ENCODE data around the gene DFFB.

DFFB gene

DNA sequence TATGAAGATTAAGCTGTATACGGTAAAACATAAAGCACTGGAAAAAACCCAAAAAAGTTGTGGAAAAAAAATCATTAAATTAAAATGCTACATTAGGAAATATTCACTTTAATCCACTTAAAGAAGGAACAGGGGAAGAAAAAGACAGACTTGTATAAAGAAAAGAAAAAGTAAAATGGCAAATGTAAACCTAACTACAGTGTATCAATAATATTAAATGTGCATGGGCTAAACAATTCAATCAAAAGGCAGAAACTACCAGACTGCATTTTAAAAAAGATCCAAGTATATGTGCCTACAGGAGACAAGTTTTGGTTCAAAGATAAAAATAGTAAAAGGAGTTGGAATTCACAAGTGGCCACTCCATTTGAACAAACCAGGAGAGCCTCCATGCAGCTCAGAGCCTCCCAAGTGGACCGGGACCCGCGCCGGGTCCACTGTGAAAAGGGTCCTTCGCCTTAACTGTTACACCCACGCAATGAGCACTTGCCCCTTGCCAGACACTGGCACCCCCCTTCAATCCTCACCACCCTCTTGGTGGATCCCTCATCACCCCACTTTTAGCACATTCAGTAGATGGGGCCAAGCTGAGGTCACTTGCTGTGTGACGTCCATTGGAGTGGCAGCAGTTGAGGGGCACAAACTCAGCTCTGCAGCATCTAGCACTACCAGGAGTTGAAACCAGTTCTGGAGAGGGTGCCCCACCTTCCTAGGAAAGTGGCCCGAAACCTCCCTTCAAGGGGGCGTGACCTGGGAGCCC lies 41.9 kb downstream of the DFFB start:
- DNase-seq, result no peak

DNA sequence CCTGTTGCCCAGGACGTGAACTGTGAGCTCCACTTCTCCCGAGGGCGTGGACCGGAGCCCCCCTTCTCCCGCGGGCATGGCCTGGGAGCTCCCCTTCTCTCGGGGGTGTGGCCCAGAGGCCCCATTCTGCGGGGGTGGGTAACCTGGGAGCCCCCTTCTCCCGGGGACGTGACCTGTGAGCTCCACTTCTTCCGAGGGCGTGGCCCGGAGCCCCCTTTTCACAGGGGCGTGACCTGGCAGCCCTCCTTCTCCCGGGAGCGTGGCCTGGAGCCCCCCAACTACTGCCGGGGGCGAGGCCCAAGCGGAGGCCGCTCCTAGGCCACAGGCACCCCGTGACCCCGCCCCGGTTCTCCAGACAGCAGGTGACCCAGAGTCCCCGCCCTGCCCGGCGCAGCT lies 42.5 kb downstream of the DFFB start:
- DNase-seq, result no peak

DNA sequence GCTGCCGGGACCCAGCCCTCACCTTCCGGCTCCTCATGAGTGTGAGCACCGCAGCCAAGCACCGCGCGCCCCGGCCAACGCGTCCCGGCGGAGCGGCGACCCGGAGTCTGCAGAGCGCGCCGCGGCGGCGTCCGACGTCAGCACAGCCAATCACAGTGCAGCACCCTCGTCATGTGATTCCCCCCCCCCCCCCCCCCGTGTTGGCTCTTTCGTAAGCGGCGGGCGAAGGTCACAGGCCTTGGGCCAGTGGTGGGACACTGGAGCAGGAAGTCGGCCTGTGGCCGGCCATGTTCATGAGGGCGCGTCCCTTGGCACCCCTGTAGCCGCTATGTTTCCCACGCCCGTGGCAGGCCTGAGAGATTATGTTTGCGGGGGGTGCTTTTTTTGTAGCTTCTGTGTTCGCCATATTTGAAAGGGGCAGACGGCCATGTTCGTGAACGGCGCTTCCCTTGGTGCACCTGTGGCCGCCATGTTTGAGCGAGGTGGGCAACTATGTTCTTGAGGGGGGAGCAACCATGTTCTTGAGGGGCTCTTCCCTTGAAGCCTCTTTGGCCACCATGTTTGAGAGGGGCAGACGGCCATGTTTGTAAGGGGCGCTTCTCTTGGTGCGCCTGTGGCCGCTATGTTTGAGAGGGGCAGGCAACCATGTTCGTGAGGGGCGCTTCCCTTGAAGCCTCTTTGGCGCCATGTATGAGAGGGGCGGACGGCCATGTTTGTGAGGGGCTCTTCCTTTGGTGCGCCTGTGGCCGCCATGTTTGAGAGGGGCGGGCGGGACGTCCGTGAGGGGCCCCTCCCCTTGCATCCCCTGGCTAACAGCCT lies 43.1 kb downstream of the DFFB start, which contains the start of gene C1orf174:
Gene C1orf174 (minus strand): TSS at position 123 of the 819 bp plus-strand sequence. CDS start 86 bp downstream, at position 37.
- peak; percentile 87 for DNase-seq

DNA sequence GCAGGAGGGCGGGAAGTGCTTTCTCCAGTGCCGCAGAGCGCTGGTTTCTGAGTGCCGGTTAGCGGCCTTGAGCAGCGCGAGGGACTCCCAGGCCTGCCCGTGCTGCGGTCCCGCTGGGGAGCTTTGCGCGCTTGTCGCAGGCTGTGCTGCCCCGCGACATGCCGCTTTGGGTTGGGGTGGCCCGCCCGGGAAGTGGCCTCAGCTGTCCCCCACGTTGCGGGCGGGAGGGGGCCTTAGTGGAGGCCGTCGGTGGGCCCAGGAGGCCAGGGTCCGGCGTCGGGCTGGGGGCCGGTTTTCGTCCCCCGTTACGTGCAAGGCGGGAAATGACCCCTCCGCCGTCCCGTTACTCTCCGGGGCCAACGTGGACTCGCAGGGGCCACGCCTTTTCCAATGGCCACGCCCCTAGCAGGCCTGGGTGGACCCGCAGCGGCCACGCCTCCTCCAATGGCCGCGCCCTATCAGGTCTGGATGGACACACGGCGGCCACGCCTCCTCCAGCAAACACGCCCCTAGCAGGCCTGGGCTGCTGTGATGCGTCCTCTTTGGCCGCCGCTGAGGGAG lies 43.8 kb downstream of the DFFB start:
- DNase-seq, result peak; percentile 55

DNA sequence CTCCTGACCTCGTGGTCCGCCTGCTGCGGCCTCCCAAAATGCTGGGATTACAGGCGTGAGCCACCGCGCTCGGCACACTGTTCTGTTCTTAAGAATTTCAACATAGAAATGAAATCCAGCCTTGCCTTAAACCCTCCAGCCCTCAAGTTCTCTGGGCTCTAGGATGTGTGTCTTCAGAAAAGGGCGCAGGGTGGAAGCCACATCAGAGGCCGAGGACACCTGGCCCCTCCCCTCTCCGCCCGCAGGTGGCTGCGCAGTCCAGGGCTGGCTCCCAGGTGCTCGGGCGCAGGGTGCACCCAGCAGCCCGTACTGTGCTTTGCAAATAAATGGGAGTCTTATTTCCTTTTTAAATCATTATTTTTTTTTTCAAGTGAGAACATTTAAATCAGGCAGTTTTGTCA lies 44.8 kb downstream of the DFFB start:
- DNase-seq, result no peak

DNA sequence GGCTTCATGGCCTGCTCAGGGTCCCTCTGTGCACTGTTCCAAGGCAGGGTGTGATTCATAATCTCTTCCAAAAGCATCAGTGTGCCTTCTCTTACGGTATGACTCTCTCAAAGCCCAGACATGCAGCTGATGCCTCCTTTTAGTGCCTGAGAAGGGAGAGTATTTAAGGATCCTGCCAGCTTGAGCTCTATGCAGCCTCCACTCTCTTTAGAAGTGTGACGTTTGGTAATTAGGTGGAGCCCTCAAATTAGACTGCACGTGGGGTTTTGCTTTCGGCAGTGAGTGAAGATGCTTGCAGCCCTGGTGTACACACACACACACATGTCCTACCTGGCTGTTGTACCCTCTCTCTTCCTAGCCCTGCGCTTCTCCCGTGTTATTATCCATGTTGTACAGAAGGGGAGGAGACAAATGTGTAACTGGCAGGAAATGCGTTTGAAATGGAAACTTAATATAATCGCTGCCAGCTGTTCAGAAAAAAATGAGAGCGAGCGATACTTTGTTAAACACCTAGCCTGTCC lies 45.4 kb downstream of the DFFB start:
- no peak for DNase-seq

DNA sequence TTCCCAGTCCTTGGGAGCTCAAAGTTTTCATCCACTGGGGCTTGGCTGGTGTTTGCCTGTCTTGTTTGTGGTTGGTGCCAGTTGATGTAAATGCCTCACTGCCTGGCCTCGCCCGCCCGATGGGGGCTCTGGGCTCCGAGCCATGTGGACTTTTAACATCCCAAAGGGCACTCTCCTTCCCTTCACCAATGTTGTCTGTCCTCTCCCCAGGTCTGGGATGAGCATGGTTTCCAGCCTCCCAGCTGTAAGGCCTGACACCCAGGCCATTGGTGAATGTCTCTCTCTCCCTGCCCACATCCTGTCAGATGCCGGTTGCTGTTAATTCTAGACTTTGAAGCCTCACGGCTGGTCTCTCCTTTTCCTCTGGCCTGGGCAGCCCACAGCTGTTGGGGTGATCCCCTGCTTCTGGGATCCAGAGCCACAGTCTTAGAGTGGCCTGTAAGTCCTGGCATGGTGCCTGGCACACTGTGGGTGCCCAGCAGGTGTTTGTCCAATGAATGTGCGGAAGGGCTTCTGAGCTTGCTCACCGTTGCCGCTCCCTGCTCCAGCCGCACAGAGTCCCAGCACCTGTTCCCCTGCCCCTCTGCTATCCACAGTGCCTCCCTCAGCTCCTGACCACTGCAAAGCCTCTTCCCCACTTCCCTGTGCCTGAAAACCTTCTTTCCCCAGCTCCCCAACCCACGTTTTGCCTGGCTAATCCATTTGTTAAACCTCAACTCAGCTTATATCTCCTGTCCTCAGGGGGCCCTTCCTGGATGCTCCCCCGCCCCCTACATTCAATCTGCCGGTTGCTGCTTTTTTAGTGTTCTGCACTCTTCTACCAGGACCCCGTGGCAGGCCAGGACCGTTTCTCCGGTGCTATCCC lies 46.1 kb downstream of the DFFB start:
- DNase-seq, result no peak

DNA sequence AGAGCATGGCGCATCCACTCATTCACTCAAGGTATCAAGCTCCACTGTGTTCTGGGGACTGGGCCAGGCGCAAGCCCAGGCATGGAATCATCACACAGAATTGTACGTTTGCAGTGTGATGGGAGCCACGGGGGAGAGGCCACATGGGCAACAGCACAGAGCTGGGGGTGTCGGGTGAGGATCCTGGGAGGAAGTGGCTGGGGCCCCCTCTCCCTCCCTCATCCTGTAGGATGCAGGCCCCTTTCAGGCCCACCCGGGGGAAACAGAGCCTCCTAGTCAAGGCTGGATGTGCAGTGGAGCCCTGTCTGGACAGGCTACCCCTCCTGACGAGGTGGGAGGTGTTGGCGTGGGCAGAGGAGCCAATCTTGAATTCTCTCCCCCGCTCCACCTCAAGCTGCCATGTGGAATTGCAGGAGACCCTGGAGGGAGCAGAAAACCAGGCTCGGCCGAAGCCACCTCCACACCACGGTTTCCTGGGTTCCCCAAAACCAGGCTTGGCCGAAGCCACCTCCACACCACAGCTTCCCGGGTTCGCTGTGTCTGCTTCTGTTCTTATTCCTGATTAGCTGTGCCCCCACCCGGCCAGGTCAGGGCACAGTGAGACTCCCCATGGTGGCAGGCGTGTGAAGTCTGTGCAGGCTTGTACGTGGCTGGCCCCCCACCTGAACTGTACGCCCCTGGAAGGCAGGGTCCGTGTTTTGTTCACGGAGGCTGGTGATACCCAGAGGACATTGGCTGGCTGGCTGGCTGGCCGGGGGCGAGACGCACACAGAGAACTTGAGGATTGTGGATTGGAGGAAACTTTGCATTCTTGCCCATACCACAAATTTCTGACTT lies 46.9 kb downstream of the DFFB start:
- no peak for DNase-seq

DNA sequence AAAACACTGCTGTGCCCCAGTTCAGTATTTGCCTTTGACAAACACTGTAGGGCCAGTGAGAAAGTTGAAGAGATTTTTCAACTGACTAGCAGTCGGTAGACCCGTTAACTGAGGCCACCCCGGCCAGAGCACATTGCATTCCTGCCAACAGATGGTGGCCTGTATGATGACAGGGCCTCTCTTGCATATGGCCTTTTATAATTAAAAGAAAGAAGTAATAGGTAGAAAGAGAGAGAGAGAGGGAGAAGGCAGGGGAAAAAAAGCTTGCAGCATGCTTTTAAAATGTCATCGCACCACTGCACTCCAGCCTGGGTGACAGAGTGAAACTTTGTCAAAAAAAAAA lies 47.5 kb downstream of the DFFB start:
- DNase-seq, result no peak

DNA sequence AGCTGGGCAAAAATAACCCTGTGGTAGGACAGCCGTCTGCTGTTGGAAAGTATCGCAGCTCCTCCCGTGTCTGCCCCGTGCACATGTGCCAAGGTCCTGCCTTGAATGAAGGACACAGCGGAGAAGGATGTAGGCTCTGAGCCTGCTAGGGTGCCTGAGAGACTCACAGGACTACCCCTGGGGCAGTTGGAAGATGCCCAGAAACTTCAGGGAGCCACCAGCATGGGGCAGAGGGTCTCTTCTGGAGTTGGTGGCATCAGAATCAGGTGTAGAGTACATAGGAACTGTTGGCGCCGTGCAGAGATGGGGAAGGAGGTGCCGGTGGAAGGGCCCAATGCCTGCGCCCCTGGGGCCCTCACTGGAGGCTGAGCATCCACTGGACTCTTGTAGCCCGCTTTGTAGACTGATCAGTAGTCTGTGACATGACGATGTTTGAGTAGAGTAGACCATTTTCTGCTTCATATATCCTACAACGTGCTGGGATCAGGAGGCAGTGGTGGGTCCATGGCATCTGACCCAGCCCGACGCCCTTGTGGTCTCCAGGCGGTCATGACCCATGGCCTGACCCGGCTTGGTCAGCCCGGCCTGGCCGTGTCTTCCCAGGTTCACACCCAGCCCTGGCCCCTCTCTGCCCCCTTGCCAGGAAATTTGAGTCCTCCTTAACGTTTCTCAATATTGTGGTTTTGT lies 48.1 kb downstream of the DFFB start:
- DNase-seq, result no peak

DNA sequence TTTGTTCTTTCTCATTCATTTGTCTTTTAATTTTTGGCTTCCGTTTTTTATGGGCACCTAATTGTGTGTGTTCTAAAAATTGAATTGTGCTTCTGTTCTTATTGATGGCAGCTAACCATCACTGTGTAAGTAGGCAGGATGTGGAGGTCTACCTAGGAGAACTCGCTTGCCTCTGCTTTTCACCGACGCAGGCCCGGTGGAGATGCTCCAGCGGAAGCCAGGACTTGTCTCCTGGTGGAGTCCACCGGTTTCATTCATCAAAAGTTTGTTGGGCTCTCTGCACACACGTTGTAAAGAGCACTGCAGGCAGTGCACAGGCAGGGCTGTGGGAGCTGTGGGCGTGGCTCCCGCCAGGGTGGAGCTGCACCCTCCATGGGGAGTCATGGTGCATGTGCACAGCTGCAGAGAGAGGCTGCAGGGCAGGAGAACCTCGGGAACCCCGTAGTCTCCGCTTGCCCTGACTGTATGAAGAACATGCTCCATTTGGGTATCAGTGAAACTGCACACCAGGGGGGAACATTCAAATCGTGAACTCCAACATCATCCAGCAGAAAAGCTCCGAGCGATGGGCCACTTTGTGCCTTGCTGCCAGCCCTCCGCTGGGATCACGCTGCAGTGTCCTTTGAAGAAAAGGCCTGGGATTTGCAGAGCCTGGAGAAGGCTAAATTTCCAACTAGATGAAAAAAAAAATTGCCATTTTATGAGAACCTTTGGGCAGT lies 48.8 kb downstream of the DFFB start:
- no peak for DNase-seq

DNA sequence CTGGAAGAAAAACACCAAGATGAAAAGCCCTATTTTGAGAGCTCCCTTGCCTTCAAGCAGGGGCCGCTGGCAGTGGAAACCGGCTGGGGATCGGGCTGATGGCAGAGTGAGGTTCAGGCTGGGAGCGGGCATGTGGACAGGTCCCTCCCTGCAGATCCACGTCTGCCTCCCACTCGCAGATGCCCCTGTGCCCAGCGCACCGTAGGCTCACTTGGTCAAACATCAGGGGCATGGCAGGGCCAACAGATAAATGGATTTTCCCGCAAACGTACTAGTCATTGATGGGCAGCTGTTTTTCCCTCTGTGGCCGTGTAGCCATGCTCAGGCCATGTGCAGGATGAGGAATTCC lies 49.4 kb downstream of the DFFB start:
- DNase-seq, result no peak

DNA sequence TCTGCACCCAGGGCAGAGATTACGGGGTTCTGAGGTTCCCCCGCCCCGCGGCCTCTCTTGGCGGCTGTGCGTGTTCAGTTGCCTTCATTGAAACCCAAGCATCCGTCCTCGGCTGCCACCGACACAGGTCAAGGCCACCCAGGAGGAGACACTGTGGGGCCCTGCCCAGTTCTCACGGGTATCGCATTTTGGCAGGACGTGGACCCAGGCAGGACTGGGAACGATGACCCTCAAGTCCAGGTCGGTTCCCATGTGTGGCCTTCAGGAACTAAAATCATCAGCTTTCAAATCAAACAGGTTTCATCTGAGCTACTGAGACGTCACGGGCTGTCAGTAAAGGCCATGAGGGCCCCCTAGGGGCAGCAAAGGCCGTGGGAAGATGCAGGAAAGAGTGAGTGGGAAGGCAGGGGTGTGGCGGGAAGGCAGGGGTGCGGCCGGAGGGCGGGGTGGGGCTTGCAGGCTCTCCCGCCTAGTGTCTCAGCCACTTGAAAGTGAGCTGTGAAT lies 49.8 kb downstream of the DFFB start:
- DNase-seq, result no peak

DNA sequence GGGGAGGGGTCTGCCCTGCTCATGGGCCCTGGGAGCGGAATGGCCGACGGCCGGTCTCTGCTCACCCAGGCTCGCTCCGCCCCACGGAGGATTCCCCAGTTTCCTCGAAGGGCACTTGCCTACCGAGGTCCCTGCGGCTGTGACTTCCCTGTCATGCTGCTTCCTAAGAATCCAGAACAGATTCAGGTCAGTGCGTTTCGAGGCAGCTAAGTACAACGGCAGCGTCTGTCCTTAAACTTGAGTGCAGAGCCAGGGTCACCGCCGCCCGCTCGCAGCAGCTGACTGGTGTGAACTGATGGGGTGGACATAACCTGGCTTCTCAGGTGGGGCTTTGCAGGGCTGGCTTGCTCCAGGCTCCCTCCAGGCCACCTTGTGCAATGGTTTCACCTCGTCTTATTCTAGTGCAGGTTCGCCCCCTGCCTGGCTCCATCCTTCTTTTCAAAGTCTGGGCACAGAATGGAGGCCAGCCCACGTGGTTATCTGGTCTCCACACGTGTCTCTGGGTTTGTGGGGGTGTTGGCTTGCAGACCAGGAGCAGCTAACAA lies 50.4 kb downstream of the DFFB start:
- no peak for DNase-seq

DNA sequence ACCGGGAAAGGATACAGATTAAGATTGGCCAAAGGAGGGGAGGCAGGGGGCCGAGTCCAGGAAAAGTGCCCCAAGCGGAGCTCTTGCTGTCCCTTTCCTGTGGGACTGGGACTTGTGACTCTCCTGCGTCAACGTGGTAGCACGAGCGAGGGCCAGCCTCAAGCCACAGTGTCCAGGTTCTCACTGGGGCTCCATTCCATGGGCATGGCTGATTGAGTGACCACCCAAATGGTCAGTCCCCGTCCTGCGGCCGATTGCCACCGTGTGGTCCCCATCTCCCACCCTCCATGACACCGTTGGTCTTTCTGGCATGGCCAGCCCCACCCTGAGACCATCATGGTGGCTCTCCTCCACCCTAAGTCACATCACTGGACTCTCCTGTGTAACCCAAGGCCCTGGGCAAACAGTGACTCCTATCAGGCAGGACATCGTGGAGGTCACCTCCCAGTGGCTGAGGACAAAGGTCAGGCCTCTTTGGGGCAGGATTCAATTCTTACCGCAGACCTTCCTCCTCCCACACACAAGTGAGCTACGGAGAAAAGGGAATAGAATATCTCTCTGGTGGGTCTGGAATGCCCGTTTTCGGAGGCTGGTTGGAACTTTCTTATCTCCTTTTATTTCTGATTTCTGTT lies 51.7 kb downstream of the DFFB start:
- no peak for DNase-seq

DNA sequence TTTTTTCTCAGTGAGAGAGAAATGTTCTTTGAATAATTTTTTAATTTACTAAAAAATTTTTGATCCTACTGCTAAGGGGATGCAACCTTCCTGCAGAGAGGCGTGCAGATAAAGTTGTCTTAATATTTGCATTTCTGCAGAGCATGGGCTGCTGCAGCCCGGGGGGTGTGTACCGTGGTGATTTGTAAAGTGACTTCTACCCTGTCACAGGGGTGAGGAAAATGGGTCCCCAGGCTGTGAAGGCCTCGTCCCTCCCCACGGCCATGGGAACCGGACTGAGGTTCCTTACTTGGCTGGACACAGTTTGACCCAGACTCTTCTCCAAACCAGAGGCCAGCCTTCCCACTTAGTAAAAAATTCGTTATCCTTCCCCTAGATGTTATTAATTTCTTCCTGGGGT lies 52.3 kb downstream of the DFFB start:
- DNase-seq, result no peak

DNA sequence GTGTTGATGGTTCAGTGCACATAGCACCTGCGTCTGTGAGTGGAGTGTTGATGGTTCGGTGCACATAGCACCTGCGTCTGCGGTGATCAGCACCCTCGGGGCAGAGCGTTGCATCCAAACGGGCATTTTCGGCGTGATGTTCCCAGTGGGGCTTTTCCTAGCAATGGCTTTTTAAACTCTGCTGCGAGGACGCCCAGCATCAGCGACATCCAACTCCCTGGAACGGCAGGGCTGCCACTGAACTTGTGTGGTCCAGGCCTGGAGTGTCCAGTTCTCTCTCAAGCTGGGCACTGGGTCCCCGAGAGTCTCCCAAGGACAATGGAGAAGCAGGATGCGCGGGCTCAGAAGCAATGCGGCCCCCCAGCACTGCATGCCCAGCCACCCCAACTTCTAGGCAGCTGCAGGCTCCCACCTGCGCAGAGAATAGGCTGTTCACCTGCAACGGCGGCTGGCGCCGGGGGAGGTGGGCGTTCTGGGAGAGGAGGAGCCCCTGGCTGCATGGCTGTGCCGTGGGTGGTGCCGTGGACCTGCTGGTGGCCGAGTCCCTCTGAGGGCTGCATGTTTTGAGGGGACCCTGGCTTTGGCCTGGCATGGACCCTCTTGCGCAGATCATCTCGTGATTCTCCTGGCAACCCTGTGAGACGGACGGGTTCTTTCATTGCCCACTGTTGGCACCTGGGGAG lies 52.9 kb downstream of the DFFB start:
- no peak for DNase-seq

DNA sequence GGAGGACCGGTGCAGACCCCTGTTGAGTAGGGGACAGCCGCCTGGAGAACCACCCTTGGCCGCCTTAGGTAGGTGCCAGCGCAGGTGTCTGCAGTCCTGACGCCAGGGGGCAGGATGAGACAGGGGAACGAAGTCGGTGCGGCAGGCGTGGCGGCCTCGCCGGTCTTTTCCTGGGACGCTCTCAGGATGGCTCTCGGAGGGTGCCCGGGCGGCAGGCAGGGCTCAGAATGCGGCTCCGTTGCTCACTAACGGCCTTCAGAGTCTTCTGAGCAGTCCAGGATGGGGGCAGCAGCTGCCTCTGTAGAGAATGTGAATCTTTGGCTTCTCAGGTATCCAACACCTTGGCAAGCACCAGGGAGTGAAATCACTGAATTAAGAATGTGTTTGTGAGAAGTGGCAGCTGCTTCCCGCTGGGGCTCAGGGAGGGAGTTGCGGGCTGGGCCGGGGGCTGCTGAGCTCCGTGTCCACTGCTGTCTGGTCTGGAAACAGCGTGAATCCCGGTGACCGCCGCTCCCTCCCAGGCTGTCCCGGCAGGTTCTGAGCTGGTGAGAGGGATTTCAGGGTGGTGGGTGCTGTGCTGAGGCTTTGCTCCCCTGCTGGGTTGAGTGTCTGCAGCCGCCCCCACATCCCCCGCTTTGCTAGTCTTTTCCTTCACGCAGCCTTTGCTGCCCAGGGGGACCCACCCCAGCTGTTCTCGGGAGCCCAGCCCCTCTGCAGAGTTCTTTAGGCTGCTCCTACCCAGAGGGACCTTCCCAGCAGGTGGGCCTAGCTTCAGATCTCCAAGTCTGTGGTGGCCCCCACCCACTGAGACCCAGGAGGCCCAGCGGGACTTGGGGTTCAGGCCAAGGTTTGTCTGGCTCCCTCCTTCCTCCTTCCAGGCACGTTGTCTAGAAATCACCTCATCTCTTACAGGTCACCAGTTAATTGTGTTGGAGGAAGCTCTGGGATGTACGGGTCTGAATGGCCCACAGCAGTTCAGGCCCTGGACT lies 53.9 kb downstream of the DFFB start:
- DNase-seq, result peak; percentile 28

All from NCI-H1417 treated with DMSO at 0.1 percent for 48 hours (cell line).